Suprapubic skin (tissue), 3 donors: ENCODE measurements around the gene CDS2.

Experiments used
- POLR2A ChIP-seq, 2 donors: fragments of 450-650 bp; IDR thresholded peaks; one replicate each; pipeline ENCODE4 v1.6.1; 2017; ENCODE audit warnings: antibody characterized with exemption in 2 of 2, mild to moderate bottlenecking in 2 of 2, moderate library complexity in 2 of 2
- TF ChIP-seq, protein P1 (sequence below), 2 donors: fragments of 200-600 bp in 1 of 2; fragments of 450-650 bp in 1 of 2; sonication (generic) in 1 of 2; IDR thresholded peaks; one replicate each; pipeline ENCODE4 v1.5.1; 2016 to 2019; ENCODE audit warnings: antibody characterized with exemption in 2 of 2, mild to moderate bottlenecking in 1 of 2, moderate library complexity in 1 of 2

DNA sequence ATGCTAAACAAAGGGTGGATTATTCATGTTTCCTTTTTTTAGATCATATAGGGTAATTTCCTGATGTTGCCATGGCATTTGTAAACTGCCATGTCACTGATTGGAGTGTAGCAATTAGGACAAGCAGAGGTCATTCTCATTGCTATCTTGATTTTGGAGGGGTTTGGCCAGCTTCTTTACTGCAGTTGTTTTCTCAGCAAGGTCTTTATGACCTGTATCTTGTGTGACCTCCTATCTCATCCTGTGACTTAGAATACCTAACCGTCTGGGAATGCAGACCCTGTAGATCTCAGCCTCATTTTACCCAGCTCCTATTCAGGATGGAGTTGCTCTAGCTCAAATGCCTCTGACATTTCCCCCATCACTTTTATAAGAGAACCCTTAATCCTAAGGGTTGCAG is 53.6 kb downstream of the CDS2 start:
- TF ChIP-seq, protein P1, sequence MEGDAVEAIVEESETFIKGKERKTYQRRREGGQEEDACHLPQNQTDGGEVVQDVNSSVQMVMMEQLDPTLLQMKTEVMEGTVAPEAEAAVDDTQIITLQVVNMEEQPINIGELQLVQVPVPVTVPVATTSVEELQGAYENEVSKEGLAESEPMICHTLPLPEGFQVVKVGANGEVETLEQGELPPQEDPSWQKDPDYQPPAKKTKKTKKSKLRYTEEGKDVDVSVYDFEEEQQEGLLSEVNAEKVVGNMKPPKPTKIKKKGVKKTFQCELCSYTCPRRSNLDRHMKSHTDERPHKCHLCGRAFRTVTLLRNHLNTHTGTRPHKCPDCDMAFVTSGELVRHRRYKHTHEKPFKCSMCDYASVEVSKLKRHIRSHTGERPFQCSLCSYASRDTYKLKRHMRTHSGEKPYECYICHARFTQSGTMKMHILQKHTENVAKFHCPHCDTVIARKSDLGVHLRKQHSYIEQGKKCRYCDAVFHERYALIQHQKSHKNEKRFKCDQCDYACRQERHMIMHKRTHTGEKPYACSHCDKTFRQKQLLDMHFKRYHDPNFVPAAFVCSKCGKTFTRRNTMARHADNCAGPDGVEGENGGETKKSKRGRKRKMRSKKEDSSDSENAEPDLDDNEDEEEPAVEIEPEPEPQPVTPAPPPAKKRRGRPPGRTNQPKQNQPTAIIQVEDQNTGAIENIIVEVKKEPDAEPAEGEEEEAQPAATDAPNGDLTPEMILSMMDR (IDR thresholded peaks at IDR 0.05): no peak
- TF ChIP-seq POLR2A (IDR thresholded peaks at IDR 0.05): no peak
